Endothelial cell (in vitro differentiated cells): ENCODE measurements around the gene CDK18. TPM values are rescaled to one million over a fixed set of nuclear protein-coding genes. Genes with fewer than 3 reads are reported as not detected.
A peak's percentile ranks its signal among the peaks of the same experiment; 100 is the strongest.

Experiments used
- DNase-seq: peaks from one replicate; pipeline ENCODE4 v3.0.0; 2021; ENCODE audit warnings: low spot score
- H3K27ac Mint-ChIP-seq: one replicate; pipeline ENCODE4 v1.8.0; 2021; ENCODE audit warnings: mixed read lengths, inconsistent platforms; ENCODE audit not compliant: unreplicated experiment
- H3K27me3 Mint-ChIP-seq: one replicate; pipeline ENCODE4 v1.8.0; 2021; ENCODE audit warnings: mild to moderate bottlenecking, moderate library complexity, mixed read lengths, inconsistent platforms; ENCODE audit not compliant: unreplicated experiment
- H3K36me3 Mint-ChIP-seq: one replicate; pipeline ENCODE4 v1.8.0; 2021; ENCODE audit warnings: mild to moderate bottlenecking, low read depth, mixed read lengths, inconsistent platforms; ENCODE audit not compliant: unreplicated experiment
- H3K4me1 Mint-ChIP-seq: one replicate; pipeline ENCODE4 v1.8.0; 2021; ENCODE audit warnings: mild to moderate bottlenecking, mixed read lengths, inconsistent platforms; ENCODE audit not compliant: unreplicated experiment
- H3K4me3 Mint-ChIP-seq: one replicate; pipeline ENCODE4 v1.8.0; 2021; ENCODE audit warnings: mild to moderate bottlenecking, mixed read lengths, inconsistent platforms; ENCODE audit not compliant: unreplicated experiment
- H3K9me3 Mint-ChIP-seq: one replicate; pipeline ENCODE4 v1.8.0; 2021; ENCODE audit warnings: mixed read lengths, inconsistent platforms; ENCODE audit not compliant: unreplicated experiment
- total RNA-seq: library from RNA; stranded (reverse); fragmentation: NEBNext Ultra II Directional; extraction: Animal tissue kit (Norgen Biotek cat#: 25700); gene quantifications from one replicate; pipeline ENCODE4 v1.2.1, GENCODE V29; 2021; ENCODE audit not compliant: unreplicated experiment
- TF ChIP-seq, protein P1 (sequence below): fragments of 200-600 bp; sonication (generic); IDR thresholded peaks from one replicate; pipeline ENCODE4 v1.5.0; 2021; ENCODE audit warnings: antibody characterized with exemption; ENCODE audit not compliant: unreplicated experiment

Gene CDK18
- total RNA-seq, 1 donor from 2014 or later = 12.4 TPM

DNA sequence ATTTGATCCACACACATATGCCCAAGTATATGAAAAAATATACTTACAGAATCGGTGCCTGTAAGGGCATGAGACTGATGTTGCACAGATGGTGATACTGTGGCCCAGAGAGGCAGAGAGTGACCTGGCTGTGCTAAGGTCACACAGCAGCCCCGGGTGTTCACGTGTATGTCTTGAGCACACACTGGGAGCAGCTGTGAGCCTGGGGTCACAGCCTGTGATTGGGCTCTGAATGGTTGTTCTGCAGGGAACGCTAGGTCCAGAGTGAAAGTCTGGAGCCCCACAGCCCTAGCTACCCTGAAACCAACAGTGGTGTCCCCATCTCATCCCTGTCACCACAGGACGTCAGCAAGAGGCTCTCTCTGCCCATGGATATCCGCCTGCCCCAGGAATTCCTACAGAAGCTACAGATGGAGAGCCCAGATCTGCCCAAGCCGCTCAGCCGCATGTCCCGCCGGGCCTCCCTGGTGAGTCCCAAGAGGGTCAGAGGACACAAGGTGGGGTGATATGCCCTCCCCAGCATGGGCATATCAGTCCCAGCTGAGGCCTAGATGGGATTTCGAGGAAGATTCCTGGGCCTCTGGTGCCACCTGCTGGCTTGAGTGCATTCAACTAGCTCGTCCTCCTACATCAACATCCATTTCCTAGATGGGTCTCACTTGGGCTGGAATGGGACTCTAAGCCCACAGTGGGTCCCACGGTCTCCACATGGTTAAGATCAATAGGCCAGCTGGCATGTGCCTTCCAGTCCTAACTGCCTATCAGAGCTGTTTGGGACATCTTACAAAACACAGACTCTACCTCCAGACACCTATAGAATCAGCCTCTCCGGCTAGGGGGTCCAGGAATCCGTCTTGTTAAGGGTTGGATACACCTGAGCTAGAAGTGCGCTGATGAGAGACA, 19.7 kb downstream of the CDK18 start:
- peaks cover 3% of the 10 kb centered on the region for H3K36me3 Mint-ChIP-seq
- no peak overlapping the region for H3K4me3 Mint-ChIP-seq
- peaks cover 10% of the 10 kb centered on the region for H3K27me3 Mint-ChIP-seq
- no peak overlapping the region for H3K27ac Mint-ChIP-seq
- TF ChIP-seq, protein P1, sequence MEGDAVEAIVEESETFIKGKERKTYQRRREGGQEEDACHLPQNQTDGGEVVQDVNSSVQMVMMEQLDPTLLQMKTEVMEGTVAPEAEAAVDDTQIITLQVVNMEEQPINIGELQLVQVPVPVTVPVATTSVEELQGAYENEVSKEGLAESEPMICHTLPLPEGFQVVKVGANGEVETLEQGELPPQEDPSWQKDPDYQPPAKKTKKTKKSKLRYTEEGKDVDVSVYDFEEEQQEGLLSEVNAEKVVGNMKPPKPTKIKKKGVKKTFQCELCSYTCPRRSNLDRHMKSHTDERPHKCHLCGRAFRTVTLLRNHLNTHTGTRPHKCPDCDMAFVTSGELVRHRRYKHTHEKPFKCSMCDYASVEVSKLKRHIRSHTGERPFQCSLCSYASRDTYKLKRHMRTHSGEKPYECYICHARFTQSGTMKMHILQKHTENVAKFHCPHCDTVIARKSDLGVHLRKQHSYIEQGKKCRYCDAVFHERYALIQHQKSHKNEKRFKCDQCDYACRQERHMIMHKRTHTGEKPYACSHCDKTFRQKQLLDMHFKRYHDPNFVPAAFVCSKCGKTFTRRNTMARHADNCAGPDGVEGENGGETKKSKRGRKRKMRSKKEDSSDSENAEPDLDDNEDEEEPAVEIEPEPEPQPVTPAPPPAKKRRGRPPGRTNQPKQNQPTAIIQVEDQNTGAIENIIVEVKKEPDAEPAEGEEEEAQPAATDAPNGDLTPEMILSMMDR = peak; percentile 79
- H3K9me3 Mint-ChIP-seq = no peaks in the 10 kb centered on the region
- peak; percentile 78 for DNase-seq
- peaks cover 10% of the 10 kb centered on the region for H3K4me1 Mint-ChIP-seq

DNA sequence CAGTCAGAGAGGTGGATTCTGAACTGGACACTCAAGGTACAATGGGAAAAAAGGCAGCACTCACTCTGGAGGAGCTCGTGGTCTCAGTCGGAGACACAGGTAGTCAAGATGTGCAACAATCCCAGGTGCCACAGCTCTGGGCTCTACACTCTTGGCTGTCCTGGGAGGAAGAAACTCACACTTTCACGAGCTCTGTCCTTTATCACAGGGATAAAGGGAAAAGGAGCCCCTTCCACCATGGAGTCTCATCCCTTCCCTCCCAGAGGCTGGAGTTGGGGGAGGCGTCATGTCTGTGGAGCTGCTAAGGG, 20.3 kb downstream of the CDK18 start:
- Mint-ChIP-seq H3K4me1 (peaks cover 13% of the 10 kb centered on the region), H3K27ac (no peak overlapping the region), H3K4me3 (no peak overlapping the region), H3K9me3 (no peaks in the 10 kb centered on the region), H3K27me3 (peaks cover 10% of the 10 kb centered on the region), H3K36me3 (peaks cover 3% of the 10 kb centered on the region)
- TF ChIP-seq, protein P1 = no peak
- no peak for DNase-seq

DNA sequence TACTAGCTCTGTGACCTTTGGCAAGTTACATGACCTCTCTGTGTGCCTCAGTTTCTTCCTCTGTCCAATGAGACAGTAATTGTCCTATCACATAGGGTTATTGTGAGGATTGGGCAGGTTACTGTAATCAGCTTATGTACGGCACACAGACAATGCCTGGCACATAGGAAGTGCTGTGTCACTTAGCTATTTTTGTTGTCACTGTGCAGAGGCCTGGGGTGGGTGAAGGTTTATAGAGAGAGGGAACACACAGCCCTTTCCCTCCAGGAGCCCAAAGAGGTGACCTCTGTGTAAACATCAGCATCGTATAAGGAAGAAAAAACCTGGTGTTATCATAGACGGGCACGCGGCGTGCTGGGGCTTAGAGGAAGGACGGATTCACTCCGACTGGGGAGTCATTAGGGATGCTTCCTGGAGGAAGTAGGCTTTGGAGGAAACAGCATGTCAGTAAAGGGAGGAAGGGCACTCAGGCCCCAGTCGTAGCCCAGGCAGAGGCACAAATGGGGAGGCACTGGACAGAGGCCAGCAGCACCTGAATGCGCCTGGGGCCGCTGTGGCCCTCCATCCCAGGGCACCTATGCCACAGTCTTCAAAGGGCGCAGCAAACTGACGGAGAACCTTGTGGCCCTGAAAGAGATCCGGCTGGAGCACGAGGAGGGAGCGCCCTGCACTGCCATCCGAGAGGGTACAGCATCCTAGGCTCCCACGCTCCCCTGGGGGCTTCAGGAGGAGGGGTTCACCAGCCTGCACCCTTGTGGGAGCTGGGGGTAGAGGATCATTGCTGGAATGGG, 21.2 kb downstream of the CDK18 start:
- Mint-ChIP-seq H3K4me1 (peaks cover 15% of the 10 kb centered on the region), H3K9me3 (no peaks in the 10 kb centered on the region), H3K27ac (no peak overlapping the region), H3K27me3 (peaks cover 7% of the 10 kb centered on the region), H3K4me3 (no peak overlapping the region), H3K36me3 (peaks cover 4% of the 10 kb centered on the region)
- DNase-seq = no peak
- TF ChIP-seq, protein P1 = no peak

DNA sequence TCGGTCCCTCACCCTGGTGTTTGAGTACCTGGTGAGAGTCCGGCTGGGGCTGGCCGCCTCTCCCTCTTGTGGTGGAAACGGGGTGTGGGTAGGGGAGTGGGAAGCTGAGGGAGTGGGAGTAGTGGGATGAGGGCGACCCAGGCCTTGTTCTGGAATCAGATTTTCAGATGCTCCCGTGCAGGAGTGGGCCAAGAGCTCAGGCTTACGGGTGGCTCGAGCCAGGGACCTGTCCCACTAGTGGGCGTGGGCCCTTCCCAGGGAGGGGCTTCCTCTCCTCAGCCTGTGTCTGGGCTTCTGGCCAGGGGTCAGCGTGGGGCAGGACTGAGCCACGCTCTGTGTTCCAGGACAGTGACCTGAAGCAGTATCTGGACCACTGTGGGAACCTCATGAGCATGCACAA, 22.0 kb downstream of the CDK18 start:
- Mint-ChIP-seq H3K27me3 (peaks cover 7% of the 10 kb centered on the region), H3K27ac (no peak overlapping the region), H3K4me3 (no peak overlapping the region), H3K4me1 (peaks cover 15% of the 10 kb centered on the region), H3K9me3 (no peaks in the 10 kb centered on the region), H3K36me3 (peaks cover 6% of the 10 kb centered on the region)
- DNase-seq = no peak
- TF ChIP-seq, protein P1 = no peak

DNA sequence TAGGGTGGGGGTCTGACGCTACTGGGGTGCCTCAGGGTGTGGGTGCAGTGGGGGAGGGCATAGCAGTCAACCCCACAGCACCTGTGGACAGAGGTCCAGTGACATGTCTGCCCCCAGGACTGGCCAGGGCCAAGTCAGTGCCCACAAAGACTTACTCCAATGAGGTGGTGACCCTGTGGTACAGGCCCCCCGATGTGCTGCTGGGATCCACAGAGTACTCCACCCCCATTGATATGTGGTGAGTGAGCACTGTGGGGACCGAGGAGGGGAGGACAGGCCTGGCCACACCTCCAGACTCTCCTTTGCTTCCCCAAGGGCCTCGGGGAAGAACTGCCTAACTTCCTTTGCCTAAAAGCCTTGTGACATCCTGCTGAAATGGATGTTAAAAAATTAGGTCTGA, 23.5 kb downstream of the CDK18 start:
- Mint-ChIP-seq H3K36me3 (peaks cover 6% of the 10 kb centered on the region), H3K9me3 (no peaks in the 10 kb centered on the region), H3K4me3 (no peak overlapping the region), H3K4me1 (peaks cover 15% of the 10 kb centered on the region), H3K27ac (no peak overlapping the region), H3K27me3 (peaks cover 5% of the 10 kb centered on the region)
- TF ChIP-seq, protein P1 = no peak
- DNase-seq = no peak
